IPS-20b (cell line): ENCODE data around the gene LHX4.

ENCODE experiments used
- H3K27ac ChIP-seq: one replicate; pipeline ENCODE4 v1.5.1; 2013; ENCODE audit warnings: low read length
- H3K27me3 ChIP-seq: 2 replicates; pipeline ENCODE4 v1.6.1; 2013; ENCODE audit warnings: mild to moderate bottlenecking, low read length, inconsistent platforms; ENCODE audit not compliant: insufficient read depth
- H3K36me3 ChIP-seq: 2 replicates; pipeline ENCODE4 v1.6.1; 2013; ENCODE audit warnings: low read depth, mild to moderate bottlenecking, inconsistent platforms, low read length, moderate library complexity; ENCODE audit not compliant: insufficient read depth
- H3K4me1 ChIP-seq: 2 replicates; pipeline ENCODE4 v1.6.1; 2013; ENCODE audit warnings: mild to moderate bottlenecking, control low read depth, inconsistent platforms, low read length, moderate library complexity; ENCODE audit not compliant: insufficient read depth
- H3K4me3 ChIP-seq: 2 replicates; pipeline ENCODE4 v1.5.1; 2013; ENCODE audit warnings: mild to moderate bottlenecking, low read length, inconsistent platforms
- H3K9ac ChIP-seq: 2 replicates; pipeline ENCODE4 v1.6.1; 2013; ENCODE audit warnings: low read depth, mild to moderate bottlenecking, inconsistent platforms, low read length, moderate library complexity
- H3K9me3 ChIP-seq: 2 replicates; pipeline ENCODE4 v1.6.1; 2013; ENCODE audit warnings: mild to moderate bottlenecking, low read depth, low read length, inconsistent platforms; ENCODE audit not compliant: insufficient read depth

Gene LHX4

DNA sequence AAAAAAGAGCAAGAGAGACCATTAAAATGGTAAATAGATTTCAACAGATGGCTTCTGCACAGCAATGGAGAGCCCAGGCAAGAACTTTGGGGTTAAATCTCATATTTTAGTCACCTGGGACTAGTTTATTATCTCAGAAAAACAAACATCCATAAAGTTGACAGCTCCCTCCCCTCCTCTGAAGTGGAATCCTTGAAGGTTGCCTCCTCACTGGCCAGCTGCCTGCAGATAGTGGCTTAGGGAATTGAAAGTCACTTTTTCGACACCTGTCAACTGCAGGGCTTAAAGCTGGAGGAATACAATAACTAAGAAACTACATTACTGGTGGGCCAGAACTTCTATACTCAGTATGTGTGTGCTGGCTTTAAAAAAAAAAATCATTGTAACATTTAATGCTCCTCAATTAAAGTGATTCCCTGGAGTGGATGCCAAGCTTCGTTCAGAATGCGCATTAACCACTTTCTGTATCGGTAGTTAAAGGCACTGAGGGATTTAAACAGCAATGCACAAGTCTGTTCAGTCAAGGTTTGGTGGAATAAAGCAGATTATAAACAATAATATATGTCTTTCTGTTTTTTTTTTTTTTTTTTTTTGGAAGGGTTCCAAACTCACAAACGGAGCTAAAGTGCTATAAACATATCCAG, 52.5 kb downstream of the LHX4 start:
- no peak overlapping the region for H3K4me3 ChIP-seq
- no peak overlapping the region for H3K27ac ChIP-seq
- H3K4me1 ChIP-seq: peaks cover 9% of the 10 kb centered on the region
- H3K9me3 ChIP-seq: no peaks in the 10 kb centered on the region
- no peaks in the 10 kb centered on the region for H3K27me3 ChIP-seq
- H3K36me3 ChIP-seq: peaks cover 1% of the 10 kb centered on the region; the same call in 1 of the 2 replicates
- no peak overlapping the region for H3K9ac ChIP-seq

- Histone ChIP-seq H3K36me3 (peaks cover 7% of the 10 kb centered on the region), H3K4me3 (no peak overlapping the region)
Observed at GRCh38 chr1:180283098-180283497, 53.0 kb downstream of the LHX4 start.

GRCh38 chr1:180286417-180286816, 56.4 kb downstream of the LHX4 start:
- Histone ChIP-seq H3K9ac (no peak overlapping the region), H3K4me1 (no peaks in the 10 kb centered on the region), H3K9me3 (no peaks in the 10 kb centered on the region), H3K27me3 (no peaks in the 10 kb centered on the region), H3K27ac (no peak overlapping the region), H3K4me3 (no peak overlapping the region), H3K36me3 (peaks cover 10% of the 10 kb centered on the region)

More at GRCh38 chr1:180283098-180283497, 53.0 kb downstream of the LHX4 start:
- Histone ChIP-seq H3K27ac (no peak overlapping the region), H3K4me1 (peaks cover 5% of the 10 kb centered on the region), H3K27me3 (no peaks in the 10 kb centered on the region), H3K9ac (no peak overlapping the region), H3K9me3 (no peaks in the 10 kb centered on the region)

GRCh38 chr1:180287988-180288705, 58.1 kb downstream of the LHX4 start:
- Histone ChIP-seq H3K36me3 (peaks cover 10% of the 10 kb centered on the region), H3K27ac (no peak overlapping the region), H3K4me1 (no peaks in the 10 kb centered on the region), H3K27me3 (no peaks in the 10 kb centered on the region), H3K9ac (no peak overlapping the region), H3K9me3 (no peaks in the 10 kb centered on the region; the same call in 1 of the 2 replicates), H3K4me3 (no peak overlapping the region)

DNA sequence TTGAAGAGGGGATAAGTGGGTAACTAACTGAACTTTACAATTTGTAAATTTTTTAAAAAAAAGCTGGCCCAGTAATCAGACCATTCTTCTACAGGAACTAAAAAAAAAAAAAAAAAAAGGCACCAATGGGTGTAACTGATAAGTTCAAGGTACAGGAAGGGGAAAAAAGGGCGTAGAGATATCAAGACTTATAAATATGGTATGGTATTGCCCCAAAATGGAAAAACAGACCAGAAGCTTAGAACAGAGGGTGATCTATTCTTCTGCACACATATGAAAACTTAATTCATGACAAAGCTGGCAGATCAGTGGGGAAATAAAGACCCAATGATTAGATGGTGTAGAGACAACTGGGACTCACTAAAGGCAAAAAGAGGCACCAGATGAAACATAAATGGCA, 58.9 kb downstream of the LHX4 start:
- Histone ChIP-seq H3K9ac (no peak overlapping the region), H3K36me3 (peaks cover 10% of the 10 kb centered on the region), H3K27me3 (no peaks in the 10 kb centered on the region), H3K27ac (no peak overlapping the region), H3K4me3 (no peak overlapping the region), H3K9me3 (no peaks in the 10 kb centered on the region; the same call in 1 of the 2 replicates), H3K4me1 (no peaks in the 10 kb centered on the region)

DNA sequence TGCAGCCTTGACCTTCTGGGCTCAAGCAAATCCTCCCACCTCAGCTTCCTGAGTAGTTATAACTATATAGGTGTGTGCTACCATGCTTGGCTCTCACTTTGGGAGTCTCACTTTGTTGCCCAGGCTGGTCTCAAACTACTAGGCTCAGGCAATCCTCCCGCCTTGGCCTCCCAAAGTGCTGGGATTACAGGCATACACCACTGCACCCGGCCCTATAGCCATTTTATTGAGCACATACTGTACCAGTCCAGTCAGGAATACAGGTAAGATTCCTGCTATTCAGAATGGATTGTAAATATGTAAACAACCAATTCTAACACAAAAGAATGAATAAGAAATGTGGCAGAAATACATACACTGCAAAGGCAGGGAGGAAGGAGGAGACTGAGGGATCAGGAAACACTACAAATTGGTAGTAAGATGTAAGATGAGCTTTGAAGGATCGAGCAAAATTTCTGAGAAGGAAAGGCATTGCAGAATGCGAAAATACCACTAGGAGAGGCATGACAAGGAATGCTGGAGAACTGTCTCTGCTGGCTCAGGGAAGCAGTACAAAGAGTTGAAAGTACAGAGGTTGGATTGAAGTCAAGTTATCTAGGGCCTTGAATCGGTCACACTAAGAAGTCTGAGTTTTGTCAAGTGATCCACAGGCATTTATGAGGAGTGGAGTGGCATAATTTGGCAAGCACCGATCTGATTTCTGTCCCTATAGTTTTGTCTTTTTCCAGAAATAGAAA, 60.4 kb downstream of the LHX4 start:
- Histone ChIP-seq H3K4me3 (no peak overlapping the region), H3K27ac (no peak overlapping the region), H3K4me1 (no peaks in the 10 kb centered on the region), H3K9me3 (no peaks in the 10 kb centered on the region; the same call in 1 of the 2 replicates), H3K36me3 (peaks cover 10% of the 10 kb centered on the region), H3K27me3 (no peaks in the 10 kb centered on the region), H3K9ac (no peak overlapping the region)

DNA sequence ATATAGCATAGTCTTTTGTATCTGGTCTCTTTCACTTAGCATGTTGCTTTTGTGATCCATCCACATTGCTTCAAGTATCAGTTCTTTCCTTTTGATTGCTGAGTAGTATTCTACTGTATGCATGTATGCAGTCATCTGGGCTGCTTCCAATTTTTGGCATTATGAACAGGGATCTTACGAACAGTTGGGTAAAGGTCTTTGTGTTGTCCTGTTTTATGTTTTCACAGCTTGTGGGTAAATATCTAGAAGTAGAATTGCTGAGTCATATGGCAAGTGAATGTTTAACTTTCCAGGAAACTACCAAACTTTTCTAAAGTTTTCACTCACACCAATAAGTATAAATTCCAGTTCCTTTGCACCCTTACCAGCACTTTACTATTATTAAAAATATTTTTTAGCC, 60.9 kb downstream of the LHX4 start:
- no peaks in the 10 kb centered on the region for H3K27me3 ChIP-seq
- peaks cover 10% of the 10 kb centered on the region for H3K36me3 ChIP-seq
- H3K27ac ChIP-seq: no peak overlapping the region
- H3K4me1 ChIP-seq: no peaks in the 10 kb centered on the region
- no peak overlapping the region for H3K4me3 ChIP-seq
- H3K9ac ChIP-seq: no peak overlapping the region
- no peaks in the 10 kb centered on the region; the same call in 1 of the 2 replicates for H3K9me3 ChIP-seq

DNA sequence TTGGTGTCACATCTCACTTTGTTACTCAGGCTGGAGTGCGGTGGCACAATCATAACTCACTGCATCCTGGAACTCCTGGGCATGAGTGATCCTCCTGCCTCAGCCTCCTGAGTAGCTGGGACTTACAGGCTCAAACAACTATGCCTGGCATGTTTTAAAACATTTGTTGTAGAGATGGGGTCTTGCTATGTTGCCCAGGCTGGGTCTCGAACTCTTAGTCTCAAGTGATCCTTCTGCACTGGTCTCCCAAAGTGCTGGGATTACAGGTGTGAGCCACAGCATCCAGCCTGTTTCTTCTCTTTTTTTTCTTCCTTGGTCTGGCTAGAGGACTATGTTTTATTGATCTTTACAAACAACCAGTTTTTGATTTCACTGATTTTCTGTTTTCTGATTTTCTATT, 64.6 kb downstream of the LHX4 start:
- H3K27me3 ChIP-seq: no peaks in the 10 kb centered on the region
- no peaks in the 10 kb centered on the region for H3K36me3 ChIP-seq
- H3K27ac ChIP-seq: no peak overlapping the region

DNA sequence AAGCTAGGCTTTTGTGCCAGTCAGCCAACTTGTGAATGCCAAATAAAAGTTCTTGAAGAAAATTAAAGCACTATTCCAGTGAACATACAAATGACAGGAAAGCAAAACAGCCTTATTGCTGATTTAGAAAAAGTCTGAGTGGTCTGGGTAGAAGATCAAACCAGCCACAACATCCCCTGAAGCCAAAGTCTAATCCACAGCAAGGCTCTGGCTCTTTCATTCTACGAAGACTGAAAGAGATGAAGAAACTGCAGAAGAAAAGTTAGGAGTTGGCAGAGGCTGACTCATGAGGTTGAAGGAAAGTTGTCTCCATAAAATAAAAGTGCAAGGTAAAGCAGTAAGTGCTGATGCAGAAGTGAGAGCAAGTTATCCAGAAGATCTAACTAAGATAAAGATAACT, 65.9 kb downstream of the LHX4 start:
- Histone ChIP-seq H3K4me1 (no peaks in the 10 kb centered on the region), H3K4me3 (no peak overlapping the region), H3K27ac (no peak overlapping the region), H3K9ac (no peak overlapping the region), H3K36me3 (no peaks in the 10 kb centered on the region), H3K27me3 (no peaks in the 10 kb centered on the region), H3K9me3 (no peaks in the 10 kb centered on the region; the same call in 1 of the 2 replicates)

More for the DNA sequence above, 64.6 kb downstream of the LHX4 start:
- Histone ChIP-seq H3K9me3 (no peaks in the 10 kb centered on the region; the same call in 1 of the 2 replicates), H3K4me3 (no peak overlapping the region), H3K4me1 (no peaks in the 10 kb centered on the region), H3K9ac (no peak overlapping the region)

- Histone ChIP-seq H3K9me3 (no peaks in the 10 kb centered on the region), H3K4me3 (no peak overlapping the region), H3K36me3 (no peaks in the 10 kb centered on the region), H3K9ac (no peak overlapping the region), H3K27ac (no peak overlapping the region), H3K4me1 (no peaks in the 10 kb centered on the region), H3K27me3 (no peaks in the 10 kb centered on the region)
Observed at GRCh38 chr1:180299479-180300221, 69.6 kb downstream of the LHX4 start.

DNA sequence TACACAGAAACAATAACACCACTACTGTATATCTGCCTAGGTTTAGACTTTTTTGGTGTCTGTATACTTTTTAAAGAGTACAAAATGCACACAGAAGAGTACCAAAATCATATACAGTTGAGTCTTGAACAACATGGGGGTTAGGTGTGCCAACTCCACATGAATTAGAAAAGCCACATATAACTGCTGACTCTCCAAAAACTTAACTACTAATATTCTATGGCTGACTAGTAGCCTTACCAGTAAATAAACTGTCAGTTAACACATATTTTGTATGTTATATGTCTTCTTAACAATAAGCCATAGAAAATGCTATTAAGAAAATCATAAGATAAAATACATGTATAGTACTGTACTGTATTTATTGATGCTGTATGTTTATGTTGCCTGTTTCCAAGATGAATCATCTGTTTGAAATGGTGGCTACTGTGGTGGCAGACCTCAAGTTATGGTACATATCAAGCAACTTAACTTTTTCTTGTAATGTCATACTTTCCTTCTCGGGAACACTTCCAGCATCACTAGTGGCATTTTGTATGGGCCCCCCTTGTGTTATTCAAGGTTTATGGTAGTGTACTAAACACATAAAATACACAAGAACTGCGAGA, 71.2 kb downstream of the LHX4 start:
- no peaks in the 10 kb centered on the region for H3K9me3 ChIP-seq
- H3K27ac ChIP-seq: no peak overlapping the region
- no peak overlapping the region for H3K9ac ChIP-seq
- H3K4me1 ChIP-seq: no peaks in the 10 kb centered on the region
- H3K27me3 ChIP-seq: no peaks in the 10 kb centered on the region
- H3K36me3 ChIP-seq: no peaks in the 10 kb centered on the region
- H3K4me3 ChIP-seq: no peak overlapping the region
